ENCODE data around the gene PRPH. TPM values are rescaled to one million over a fixed set of nuclear protein-coding genes. Genes with fewer than 3 reads are reported as not detected.
A peak's percentile ranks its signal among the peaks of the same experiment; 100 is the strongest.

The PRPH gene
- total and polyA plus RNA-seq, 10 of the 15 experiments (the other 5 are each of a cell fraction or from before 2014, with no cell fraction given): 0.09 to 0.45 (median 0.19) TPM; not detected in 3

- TF ChIP-seq NR2C2 (IDR thresholded peaks at IDR 0.05; ENCODE audit: borderline replicate concordance, control insufficient read depth, insufficient read length, low read depth): no peak
- peak; percentile 15; the same call in 1 of the 2 replicates for TF ChIP-seq SMC3 (IDR thresholded peaks at IDR 0.05; ENCODE audit: borderline replicate concordance, low read length)
- no peak for TF ChIP-seq CUX1 (IDR thresholded peaks at IDR 0.05; ENCODE audit: insufficient replicate concordance, low read depth, low read length)
- peak; percentile 100 for TF ChIP-seq POLR2AphosphoS5 (IDR thresholded peaks at IDR 0.05; ENCODE audit: low read length)
- TF ChIP-seq NR2C1 (IDR thresholded peaks at IDR 0.05): no peak
- TF ChIP-seq RCOR1 (conservative IDR thresholded peaks at IDR 0.05; ENCODE audit: low read depth, low read length): 0 out of 2 replicates have a peak, but pooled peaks have one; percentile 18
- peak; percentile 84; the same call in 1 of the 2 replicates for TF ChIP-seq ZNF207 (IDR thresholded peaks at IDR 0.05; ENCODE audit: borderline replicate concordance)
- TF ChIP-seq E2F8 (IDR thresholded peaks at IDR 0.05; ENCODE audit: low read depth, partially characterized antibody): no peak
- TF ChIP-seq ZBTB33 (IDR thresholded peaks at IDR 0.05): 0 out of 2 replicates have a peak, but pooled peaks have one; percentile 15
- no peak for TF ChIP-seq ZNF622 (IDR thresholded peaks at IDR 0.05)
- TF ChIP-seq NFYB (IDR thresholded peaks at IDR 0.05; ENCODE audit: insufficient read depth, low read depth, low read length): peak; percentile 91
- TF ChIP-seq NBN (IDR thresholded peaks at IDR 0.05): peak; percentile 76; the same call in 1 of the 2 replicates
- peak; percentile 45 for TF ChIP-seq HCFC1 (IDR thresholded peaks at IDR 0.05; ENCODE audit: low read length)
- peak in 1 of 2 experiments; percentile 54; a peak in 1 of 3 replicates for TF ChIP-seq EGR1 (IDR thresholded peaks at IDR 0.05; ENCODE audit: borderline replicate concordance in 1 of 2, low read depth in 2 of 2, low read length in 2 of 2)
- no peak for TF ChIP-seq SRF (IDR thresholded peaks at IDR 0.05; ENCODE audit: low read depth in 2 of 2, low read length in 2 of 2)
- peak; percentile 80; the same call in 1 of the 2 replicates for TF ChIP-seq ASH2L (IDR thresholded peaks at IDR 0.05; ENCODE audit: borderline replicate concordance, low read depth)
- TF ChIP-seq IRF4 (IDR thresholded peaks at IDR 0.05; ENCODE audit: low read depth, low read length): no peak
- peak; percentile 90 for TF ChIP-seq MEF2B (IDR thresholded peaks at IDR 0.05; ENCODE audit: partially characterized antibody, poor library complexity, severe bottlenecking)
These were observed 29.8 kb upstream of the PRPH start, which contains the start of gene TUBA1C (continued) for GRCh38 chr12:49264873-49265792.
